ENCODE data around the gene OR52R1.
"Not testable (repeated sequence)": the region's sequence is repeated elsewhere in the genome, so short reads cannot be mapped to it uniquely, and the experiment has no call there.

Gene OR52R1

DNA sequence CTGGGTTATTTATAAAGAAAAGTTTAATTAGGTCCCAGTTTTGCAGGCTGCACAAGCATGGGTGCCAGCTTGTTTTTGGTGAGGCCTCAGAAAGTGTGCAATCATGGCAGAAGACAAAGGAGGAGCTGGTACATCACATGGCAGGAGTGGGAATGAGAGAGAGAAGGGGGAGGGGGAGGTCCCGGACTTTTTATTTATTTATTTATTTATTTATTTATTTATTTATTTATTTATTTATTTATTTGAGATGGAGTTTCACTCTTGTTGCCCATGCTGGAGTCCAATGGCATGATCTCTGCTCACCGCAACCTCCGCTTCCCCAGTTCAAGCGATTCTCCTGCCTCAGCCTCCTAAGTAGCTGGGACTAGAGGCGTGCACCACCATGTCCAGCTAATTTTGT lies 2.9 kb downstream of the OR52R1 start:
- not testable (repeated sequence) for H3K79me1 ChIP-seq (ENCODE audit: low read length); DNase-seq; H3K27ac ChIP-seq (ENCODE audit: low read depth, low read length); H4K8ac ChIP-seq (ENCODE audit: low read depth, low read length); H4K5ac ChIP-seq (ENCODE audit: low read length); H3K9ac ChIP-seq (ENCODE audit: low read length); H2BK5ac ChIP-seq (ENCODE audit: low read length); H3K79me2 ChIP-seq (ENCODE audit: control insufficient read depth, insufficient read depth, low read length); H3K4me1 ChIP-seq (ENCODE audit: control insufficient read depth, low read depth, low read length); H3K23ac ChIP-seq (ENCODE audit: low read length); H2BK120ac ChIP-seq (ENCODE audit: low read depth, low read length); H3K36me3 ChIP-seq (ENCODE audit: control insufficient read depth, insufficient read depth, low read length); H3K4me2 ChIP-seq (ENCODE audit: low read length); H3K56ac ChIP-seq (ENCODE audit: low read length); H3K18ac ChIP-seq (ENCODE audit: low read length); H3K4me3 ChIP-seq (ENCODE audit: low read length); H3K4ac ChIP-seq (ENCODE audit: low read depth, low read length); H3K27me3 ChIP-seq (ENCODE audit: insufficient read depth, low read length, poor library complexity); H2AK5ac ChIP-seq (ENCODE audit: low read length); H2BK15ac ChIP-seq (replicated peaks; ENCODE audit: low read depth)
- no CpG with 5 or more reads among the region's 5 CpGs for WGBS (ENCODE audit: extremely low coverage, insufficient coverage, low lambda C conversion rate)

DNA sequence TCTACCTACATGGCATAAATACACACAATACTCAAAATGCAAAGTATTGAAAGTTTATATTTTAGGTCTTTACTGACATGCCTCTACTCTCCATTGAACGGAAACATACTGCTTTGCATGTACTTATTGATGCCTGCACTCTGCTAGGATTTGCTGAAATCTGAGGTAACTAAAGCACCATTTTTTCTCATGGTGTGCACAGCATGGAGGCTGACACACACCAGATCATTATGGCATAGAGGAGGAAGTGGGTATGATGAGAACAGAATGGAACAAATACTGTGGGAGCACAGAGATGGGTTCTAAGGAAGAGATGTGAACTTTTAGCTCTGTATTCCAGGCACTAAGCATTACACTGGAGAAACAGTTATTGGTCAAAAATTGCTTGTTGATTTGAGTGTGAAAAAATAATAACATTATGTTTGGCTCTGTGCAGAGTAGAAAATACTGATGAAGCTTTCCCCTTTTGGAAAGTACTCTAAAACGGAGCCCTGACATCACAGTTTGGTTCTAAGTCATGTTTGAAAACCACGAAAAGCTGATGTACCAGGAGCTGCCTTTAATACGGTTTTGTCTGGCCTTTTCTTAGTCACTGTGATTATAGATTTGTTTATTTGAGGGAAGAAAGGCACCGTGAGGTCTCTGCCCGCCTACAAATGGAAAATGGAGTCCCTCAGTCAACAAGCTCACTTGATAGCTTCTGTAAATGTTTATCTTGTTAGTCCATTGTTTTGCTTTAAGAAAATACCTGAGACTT lies 5.6 kb downstream of the OR52R1 start:
- Histone ChIP-seq H3K36me3 (ENCODE audit: control insufficient read depth, insufficient read depth, low read length) (no peaks in the 10 kb centered on the region), H3K23ac (ENCODE audit: low read length) (no peak overlapping the region), H4K5ac (ENCODE audit: low read length) (no peak overlapping the region), H3K27ac (ENCODE audit: low read depth, low read length) (no peak overlapping the region), H3K56ac (ENCODE audit: low read length) (no peak overlapping the region), H4K8ac (ENCODE audit: low read depth, low read length) (no peak overlapping the region), H3K18ac (ENCODE audit: low read length) (no peak overlapping the region), H3K4me3 (ENCODE audit: low read length) (no peak overlapping the region), H2BK15ac (replicated peaks; ENCODE audit: low read depth) (no peak overlapping the region), H3K4me2 (ENCODE audit: low read length) (no peak overlapping the region), H2BK120ac (ENCODE audit: low read depth, low read length) (no peak overlapping the region), H3K4me1 (ENCODE audit: control insufficient read depth, low read depth, low read length) (no peaks in the 10 kb centered on the region), H3K79me2 (ENCODE audit: control insufficient read depth, insufficient read depth, low read length) (no peaks in the 10 kb centered on the region), H2AK5ac (ENCODE audit: low read length) (no peak overlapping the region), H3K4ac (ENCODE audit: low read depth, low read length) (no peak overlapping the region), H3K27me3 (ENCODE audit: insufficient read depth, low read length, poor library complexity) (no peaks in the 10 kb centered on the region), H2BK5ac (ENCODE audit: low read length) (no peak overlapping the region), H3K9ac (ENCODE audit: low read length) (no peak overlapping the region), H3K79me1 (ENCODE audit: low read length) (no peaks in the 10 kb centered on the region)
- no CpG with 5 or more reads among the region's 6 CpGs for WGBS (ENCODE audit: extremely low coverage, insufficient coverage, low lambda C conversion rate)
- DNase-seq, result no peak

DNA sequence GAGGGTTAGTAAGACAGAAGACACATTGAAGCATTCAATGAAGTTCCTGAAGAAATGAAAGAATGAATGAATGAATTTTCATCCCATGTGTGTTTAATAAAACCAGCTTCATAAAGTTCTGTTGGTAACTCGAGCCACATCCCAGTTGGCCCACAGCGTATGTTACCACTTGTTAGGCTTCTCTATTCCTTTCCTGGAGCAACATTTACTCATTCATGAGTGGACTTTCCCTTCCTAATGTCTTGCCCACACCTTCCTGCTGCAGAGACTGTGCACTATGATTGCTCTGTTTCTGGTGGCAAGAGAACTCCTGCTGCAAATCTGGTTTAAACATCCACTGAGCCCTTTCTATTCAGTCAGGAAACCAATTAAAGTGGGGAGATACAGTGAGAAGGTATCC lies 7.0 kb downstream of the OR52R1 start:
- H3K79me2 ChIP-seq (ENCODE audit: control insufficient read depth, insufficient read depth, low read length), result no peaks in the 10 kb centered on the region
- H2BK5ac ChIP-seq (ENCODE audit: low read length), result no peak overlapping the region
- H4K8ac ChIP-seq (ENCODE audit: low read depth, low read length), result no peak overlapping the region
- no peak overlapping the region for H3K4ac ChIP-seq (ENCODE audit: low read depth, low read length)
- no peaks in the 10 kb centered on the region for H3K4me1 ChIP-seq (ENCODE audit: control insufficient read depth, low read depth, low read length)
- no peaks in the 10 kb centered on the region for H3K36me3 ChIP-seq (ENCODE audit: control insufficient read depth, insufficient read depth, low read length)
- H2BK120ac ChIP-seq (ENCODE audit: low read depth, low read length), result no peak overlapping the region
- H2AK5ac ChIP-seq (ENCODE audit: low read length), result no peak overlapping the region
- no peak overlapping the region for H3K27ac ChIP-seq (ENCODE audit: low read depth, low read length)
- no peak overlapping the region for H3K18ac ChIP-seq (ENCODE audit: low read length)
- no peaks in the 10 kb centered on the region for H3K79me1 ChIP-seq (ENCODE audit: low read length)
- no peak for DNase-seq
- no peak overlapping the region for H2BK15ac ChIP-seq (replicated peaks; ENCODE audit: low read depth)
- no peak overlapping the region for H3K23ac ChIP-seq (ENCODE audit: low read length)
- no peak overlapping the region for H3K9ac ChIP-seq (ENCODE audit: low read length)
- H4K5ac ChIP-seq (ENCODE audit: low read length), result no peak overlapping the region
- no peak overlapping the region for H3K4me2 ChIP-seq (ENCODE audit: low read length)
- no peak overlapping the region for H3K56ac ChIP-seq (ENCODE audit: low read length)
- no peaks in the 10 kb centered on the region for H3K27me3 ChIP-seq (ENCODE audit: insufficient read depth, low read length, poor library complexity)
- H3K4me3 ChIP-seq (ENCODE audit: low read length), result no peak overlapping the region
- WGBS (ENCODE audit: extremely low coverage, insufficient coverage, low lambda C conversion rate), result no CpG with 5 or more reads among the region's 2 CpGs

DNA sequence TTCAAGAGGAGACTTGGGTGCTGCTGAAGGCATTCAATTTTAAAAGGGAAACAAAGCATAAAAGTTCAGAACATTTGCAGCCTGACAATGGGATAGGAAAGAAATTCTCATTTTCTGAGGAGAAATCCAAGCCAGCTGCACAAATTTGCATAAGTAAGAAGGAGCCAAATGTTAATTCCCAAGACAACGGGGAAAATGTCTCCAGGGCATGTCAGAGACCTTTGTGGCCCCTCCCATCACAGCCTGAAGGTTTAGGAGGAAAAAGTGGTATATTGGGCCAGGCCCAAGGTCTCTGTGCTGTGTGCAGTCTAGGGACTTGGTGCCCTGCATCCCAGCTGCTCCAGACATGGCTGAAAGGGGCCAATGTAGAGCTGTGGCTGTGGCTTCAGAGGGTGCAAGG lies 21.7 kb downstream of the OR52R1 start:
- H3K4ac ChIP-seq (ENCODE audit: low read depth, low read length), result no peak overlapping the region

DNA sequence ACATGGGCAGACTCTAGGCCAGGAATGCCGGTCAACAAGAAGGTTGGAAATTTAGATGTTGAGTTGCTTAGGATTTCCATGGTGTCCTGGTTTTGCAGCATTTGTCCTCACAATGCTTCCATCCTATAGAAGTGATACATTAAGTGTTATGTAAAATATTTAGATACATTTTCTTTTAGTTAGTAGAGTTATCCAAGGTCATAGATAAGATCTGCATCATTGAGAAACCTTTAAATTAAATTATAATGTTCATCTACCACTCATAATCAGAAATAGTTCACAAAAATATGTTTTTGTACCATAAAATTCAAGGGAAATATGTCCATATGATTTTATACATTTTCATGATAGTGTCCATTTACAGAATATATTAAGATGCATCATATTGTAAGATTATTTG lies 34.3 kb downstream of the OR52R1 start, which contains the start of gene OR51F1:
OR51F1 (minus strand) TSS at position 101 of the 400 bp plus-strand sequence; CDS start at position 101, 0 bp downstream.
- Histone ChIP-seq H3K36me3 (ENCODE audit: control insufficient read depth, insufficient read depth, low read length) (no peaks in the 10 kb centered on the region), H3K79me2 (ENCODE audit: control insufficient read depth, insufficient read depth, low read length) (no peaks in the 10 kb centered on the region), H3K4me2 (ENCODE audit: low read length) (no peak within 1 kb of the TSS), H3K79me1 (ENCODE audit: low read length) (no peaks in the 10 kb centered on the region), H2BK120ac (ENCODE audit: low read depth, low read length) (no peak within 1 kb of the TSS), H4K8ac (ENCODE audit: low read depth, low read length) (no peak within 1 kb of the TSS), H3K27me3 (ENCODE audit: insufficient read depth, low read length, poor library complexity) (no peaks in the 10 kb centered on the region), H3K27ac (ENCODE audit: low read depth, low read length) (no peak within 1 kb of the TSS), H2BK15ac (replicated peaks; ENCODE audit: low read depth) (no peak within 1 kb of the TSS), H3K4ac (ENCODE audit: low read depth, low read length) (no peak within 1 kb of the TSS), H2BK5ac (ENCODE audit: low read length) (no peak within 1 kb of the TSS), H3K4me3 (ENCODE audit: low read length) (no peak within 1 kb of the TSS), H4K5ac (ENCODE audit: low read length) (no peak within 1 kb of the TSS), H2AK5ac (ENCODE audit: low read length) (no peak within 1 kb of the TSS), H3K23ac (ENCODE audit: low read length) (no peak within 1 kb of the TSS), H3K18ac (ENCODE audit: low read length) (no peak within 1 kb of the TSS), H3K4me1 (ENCODE audit: control insufficient read depth, low read depth, low read length) (no peaks in the 10 kb centered on the region), H3K56ac (ENCODE audit: low read length) (no peak within 1 kb of the TSS), H3K9ac (ENCODE audit: low read length) (no peak within 1 kb of the TSS)
- DNase-seq, result no peak
- no CpG with 5 or more reads among the region's 1 CpG for WGBS (ENCODE audit: extremely low coverage, insufficient coverage, low lambda C conversion rate)

More for the DNA sequence above, 21.7 kb downstream of the OR52R1 start:
- Histone ChIP-seq H3K4me2 (ENCODE audit: low read length) (no peak overlapping the region), H3K9ac (ENCODE audit: low read length) (no peak overlapping the region), H3K79me2 (ENCODE audit: control insufficient read depth, insufficient read depth, low read length) (no peaks in the 10 kb centered on the region), H2BK15ac (replicated peaks; ENCODE audit: low read depth) (no peak overlapping the region), H2BK120ac (ENCODE audit: low read depth, low read length) (no peak overlapping the region), H3K18ac (ENCODE audit: low read length) (no peak overlapping the region), H3K56ac (ENCODE audit: low read length) (no peak overlapping the region), H3K27me3 (ENCODE audit: insufficient read depth, low read length, poor library complexity) (no peaks in the 10 kb centered on the region), H3K23ac (ENCODE audit: low read length) (no peak overlapping the region), H3K79me1 (ENCODE audit: low read length) (no peaks in the 10 kb centered on the region), H4K8ac (ENCODE audit: low read depth, low read length) (no peak overlapping the region), H3K27ac (ENCODE audit: low read depth, low read length) (no peak overlapping the region), H3K4me1 (ENCODE audit: control insufficient read depth, low read depth, low read length) (no peaks in the 10 kb centered on the region), H4K5ac (ENCODE audit: low read length) (no peak overlapping the region), H2BK5ac (ENCODE audit: low read length) (no peak overlapping the region), H3K4me3 (ENCODE audit: low read length) (no peak overlapping the region), H2AK5ac (ENCODE audit: low read length) (no peak overlapping the region), H3K36me3 (ENCODE audit: control insufficient read depth, insufficient read depth, low read length) (no peaks in the 10 kb centered on the region)
- no CpG with 5 or more reads among the region's 1 CpG for WGBS (ENCODE audit: extremely low coverage, insufficient coverage, low lambda C conversion rate)
- no peak for DNase-seq

DNA sequence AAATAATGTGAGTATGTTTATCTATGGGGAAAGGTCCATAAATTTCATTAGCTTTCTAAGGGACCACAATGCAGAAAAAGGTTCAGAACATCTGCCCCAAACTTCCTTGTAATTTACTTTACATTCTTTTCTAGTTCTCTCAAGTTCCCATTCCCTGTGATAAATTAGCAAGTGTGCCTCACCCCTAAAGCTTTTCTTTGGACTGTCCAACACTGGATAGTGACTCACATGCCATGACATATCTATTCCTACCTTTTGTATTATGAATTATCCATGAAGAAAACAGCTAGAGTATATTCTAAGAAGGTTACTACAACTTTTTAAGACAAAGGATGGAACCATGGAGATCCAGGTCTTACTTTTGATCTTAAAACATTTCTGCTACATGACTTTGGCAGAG lies 36.1 kb downstream of the OR52R1 start:
- no peak overlapping the region for H4K8ac ChIP-seq (ENCODE audit: low read depth, low read length)
- H3K4ac ChIP-seq (ENCODE audit: low read depth, low read length), result no peak overlapping the region
- H3K4me3 ChIP-seq (ENCODE audit: low read length), result no peak overlapping the region
- no peak for DNase-seq
- H3K27ac ChIP-seq (ENCODE audit: low read depth, low read length), result no peak overlapping the region
- no peak overlapping the region for H3K9ac ChIP-seq (ENCODE audit: low read length)
- no peak overlapping the region for H4K5ac ChIP-seq (ENCODE audit: low read length)
- no peak overlapping the region for H3K56ac ChIP-seq (ENCODE audit: low read length)
- no peaks in the 10 kb centered on the region for H3K27me3 ChIP-seq (ENCODE audit: insufficient read depth, low read length, poor library complexity)
- no peak overlapping the region for H3K4me2 ChIP-seq (ENCODE audit: low read length)
- H2BK120ac ChIP-seq (ENCODE audit: low read depth, low read length), result no peak overlapping the region
- no peaks in the 10 kb centered on the region for H3K36me3 ChIP-seq (ENCODE audit: control insufficient read depth, insufficient read depth, low read length)
- H2BK15ac ChIP-seq (replicated peaks; ENCODE audit: low read depth), result no peak overlapping the region
- no peak overlapping the region for H3K23ac ChIP-seq (ENCODE audit: low read length)
- H3K79me2 ChIP-seq (ENCODE audit: control insufficient read depth, insufficient read depth, low read length), result no peaks in the 10 kb centered on the region
- no peaks in the 10 kb centered on the region for H3K79me1 ChIP-seq (ENCODE audit: low read length)
- no peak overlapping the region for H2AK5ac ChIP-seq (ENCODE audit: low read length)
- no peak overlapping the region for H2BK5ac ChIP-seq (ENCODE audit: low read length)
- no peaks in the 10 kb centered on the region for H3K4me1 ChIP-seq (ENCODE audit: control insufficient read depth, low read depth, low read length)
- no peak overlapping the region for H3K18ac ChIP-seq (ENCODE audit: low read length)
